Activated CD8-positive, alpha-beta memory T cell treated with anti-CD3 and anti-CD28 coated beads for 36 hours (primary cell): Measurements from ENCODE around the gene SEMA4C. TPM values are rescaled to one million over a fixed set of nuclear protein-coding genes. Genes with fewer than 3 reads are reported as not detected.

ENCODE experiments used
- CTCF ChIA-PET: fragments of 350-600 bp; sonication (Branson Sonifier 250); formaldehyde crosslinking; loops from one replicate; lab custom pipeline; 2021; ENCODE audit warnings: antibody characterized with exemption; lab: Charles Lee
- POLR2A ChIA-PET: fragments of 350-600 bp; sonication (Branson Sonifier 250); formaldehyde crosslinking; loops from one replicate; lab custom pipeline; 2021; ENCODE audit warnings: antibody characterized with exemption; lab: Charles Lee
- total RNA-seq, 2 experiments: library from RNA; stranded (reverse); gene quantifications; one replicate each; pipeline ENCODE4 v1.2.3, GENCODE V29; 2021

SEMA4C gene
- total RNA-seq, 2 experiments from 2014 or later = 11.9 to 13.4 TPM

GRCh38 chr2:96860065-96861029 is 9.5 kb downstream of the SEMA4C start:
- CTCF ChIA-PET = interaction anchor here (1.2 to 1.6 kb wide), 3 partner anchors 91 to 102 kb away, joined by 3 to 5 read pairs (median 4); no protein-coding TSS in a partner anchor
- POLR2A ChIA-PET = interaction anchor here (0.7 to 2.4 kb wide), 2 partner anchors 8 to 100 kb away, joined by 3 to 5 read pairs; no protein-coding TSS in a partner anchor

- ChIA-PET POLR2A (interaction anchor here (0.7 to 2.4 kb wide), 2 partner anchors 9 to 99 kb away, joined by 3 to 5 read pairs; no protein-coding TSS in a partner anchor), CTCF (interaction anchor here (1.6 to 3.5 kb wide), 2 partner anchors 8 to 103 kb away, joined by 4 to 39 read pairs; partner anchors contain the start of gene SEMA4C)
Observed at GRCh38 chr2:96859681-96860064, 10.2 kb downstream of the SEMA4C start.

- ChIA-PET POLR2A (interaction anchor here (1.3 to 2.4 kb wide), 3 partner anchors 9 to 104 kb away, joined by 5 to 12 read pairs (median 5); no protein-coding TSS in a partner anchor), CTCF (interaction anchor here (1.1 to 3.5 kb wide), 8 partner anchors 9 to 104 kb away, joined by 4 to 39 read pairs (median 16); partner anchors contain the start of gene SEMA4C)
Observed at GRCh38 chr2:96859099-96859649, 10.7 kb downstream of the SEMA4C start.

- ChIA-PET POLR2A (interaction anchor here (0.6 to 2.4 kb wide), 10 partner anchors 11 to 537 kb away, joined by 3 to 18 read pairs (median 5); partner anchors contain the start of gene CNNM3), CTCF (interaction anchor here (0.6 to 3.5 kb wide), 37 partner anchors 10 to 919 kb away, joined by 3 to 39 read pairs (median 4); partner anchors contain the start of genes ANKRD36, CNNM3, CNNM4 and SEMA4C)
Observed at GRCh38 chr2:96857667-96858372, 12.1 kb downstream of the SEMA4C start, which contains the start of gene ANKRD39. Gene ANKRD39, minus strand, starts transcription at chr2:96858016. Its CDS starts 29 bp downstream, at chr2:96857987.

- POLR2A ChIA-PET = interaction anchor here (1.0 to 2.4 kb wide), 8 partner anchors 11 to 536 kb away, joined by 3 to 18 read pairs (median 6); partner anchors contain the start of gene CNNM3
- CTCF ChIA-PET = interaction anchor here (0.6 to 3.5 kb wide), 30 partner anchors 11 to 693 kb away, joined by 3 to 39 read pairs (median 4); partner anchors contain the start of genes ANKRD36, CNNM3, CNNM4 and SEMA4C
Observed at GRCh38 chr2:96856776-96857666, 12.9 kb downstream of the SEMA4C start.

GRCh38 chr2:96853321-96853720 is 16.6 kb downstream of the SEMA4C start:
- ChIA-PET CTCF (interaction anchor here (1.6 to 1.9 kb wide), 2 partner anchors 10 to 52 kb away, joined by 4 read pairs; partner anchors contain the start of gene ANKRD23), POLR2A (no interaction called here)

- CTCF ChIA-PET = interaction anchor here (0.9 to 1.9 kb wide), 3 partner anchors 9 to 52 kb away, joined by 4 read pairs; partner anchors contain the start of gene ANKRD23
- POLR2A ChIA-PET = no interaction called here
Observed at GRCh38 chr2:96852667-96853066, 17.2 kb downstream of the SEMA4C start.

- ChIA-PET CTCF (interaction anchor here (1.5 kb wide), 1 partner anchor 103 kb away, joined by 3 read pairs; no protein-coding TSS in a partner anchor), POLR2A (interaction anchor here (0.6 kb wide), 1 partner anchor 42 kb away, joined by 5 read pairs; no protein-coding TSS in a partner anchor)
Observed at GRCh38 chr2:96848264-96848663, 21.6 kb downstream of the SEMA4C start.

GRCh38 chr2:96847586-96847985 is 22.3 kb downstream of the SEMA4C start:
- POLR2A ChIA-PET = no interaction called here

GRCh38 chr2:96846825-96847224 is 23.1 kb downstream of the SEMA4C start:
- POLR2A ChIA-PET = interaction anchor here (0.7 kb wide), 1 partner anchor 73 kb away, joined by 6 read pairs; no protein-coding TSS in a partner anchor
- CTCF ChIA-PET = no interaction called here

More at GRCh38 chr2:96847586-96847985, 22.3 kb downstream of the SEMA4C start:
- CTCF ChIA-PET = interaction anchor here (0.6 to 1.5 kb wide), 3 partner anchors 29 to 103 kb away, joined by 3 to 11 read pairs (median 4); no protein-coding TSS in a partner anchor

- POLR2A ChIA-PET = interaction anchor here (0.6 kb wide), 3 partner anchors 31 to 504 kb away, joined by 3 to 5 read pairs (median 4); no protein-coding TSS in a partner anchor
- CTCF ChIA-PET = interaction anchor here (1.1 to 1.5 kb wide), 4 partner anchors 8 to 107 kb away, joined by 4 to 6 read pairs (median 4); partner anchors contain the start of gene ANKRD39
Observed at GRCh38 chr2:96844405-96844808, 25.5 kb downstream of the SEMA4C start.

GRCh38 chr2:96843538-96844268 is 26.2 kb downstream of the SEMA4C start, which contains the start of gene ANKRD23:
Gene ANKRD23, minus strand, starts transcription at chr2:96844021. Its CDS starts 29 bp downstream, at chr2:96843992.
- ChIA-PET POLR2A (interaction anchor here (0.6 kb wide), 2 partner anchors 30 to 503 kb away, joined by 3 to 4 read pairs; no protein-coding TSS in a partner anchor), CTCF (interaction anchor here (0.7 to 1.5 kb wide), 3 partner anchors 9 to 15 kb away, joined by 4 to 6 read pairs (median 6); partner anchors contain the start of gene ANKRD39)

- ChIA-PET CTCF (interaction anchor here (0.7 kb wide), 1 partner anchor 16 kb away, joined by 6 read pairs; no protein-coding TSS in a partner anchor), POLR2A (no interaction called here)
Observed at GRCh38 chr2:96842600-96842999, 27.3 kb downstream of the SEMA4C start.

- ChIA-PET CTCF (no interaction called here), POLR2A (no interaction called here)
Observed at GRCh38 chr2:96841701-96842495, 28.0 kb downstream of the SEMA4C start.
